Astrocyte (in vitro differentiated cells and primary cell): ENCODE results near the gene ANKRD63.

ENCODE experiments used
- CTCF ChIP-seq: IDR thresholded peaks from 2 replicates; pipeline ENCODE4 v1.5.1; 2011; ENCODE audit warnings: low read depth, mild to moderate bottlenecking, inconsistent platforms, low read length, moderate library complexity; ENCODE audit not compliant: insufficient read depth
- EZH2 ChIP-seq: IDR thresholded peaks from 2 replicates; pipeline ENCODE4 v1.6.1; 2012; ENCODE audit warnings: mild to moderate bottlenecking, low read length, inconsistent platforms; ENCODE audit not compliant: insufficient read depth

GRCh38 chr15:40273428-40273827, 9.4 kb downstream of the ANKRD63 start:
- TF ChIP-seq CTCF (no peak), EZH2 (no peak)
